ENCODE results near the gene DLG5.

GRCh38 chr10:77907462-77907861 lies 19.1 kb downstream of the DLG5 start:
- TF ChIP-seq CTCF (conservative IDR thresholded peaks at IDR 0.05) (no peak), ZFX (IDR thresholded peaks at IDR 0.05) (no peak)
